TTC549 (cell line): Measurements from ENCODE around the gene SRPK3.
"Not testable (repeated sequence)": the region's sequence is repeated elsewhere in the genome, so short reads cannot be mapped to it uniquely, and the experiment has no call there.

ENCODE experiments used
- FAIRE-seq: peaks from 2 replicates; lab custom pipeline; 2012; peaks lifted over from hg19 to GRCh38; lab: Jason Lieb, UNC

Gene SRPK3

DNA sequence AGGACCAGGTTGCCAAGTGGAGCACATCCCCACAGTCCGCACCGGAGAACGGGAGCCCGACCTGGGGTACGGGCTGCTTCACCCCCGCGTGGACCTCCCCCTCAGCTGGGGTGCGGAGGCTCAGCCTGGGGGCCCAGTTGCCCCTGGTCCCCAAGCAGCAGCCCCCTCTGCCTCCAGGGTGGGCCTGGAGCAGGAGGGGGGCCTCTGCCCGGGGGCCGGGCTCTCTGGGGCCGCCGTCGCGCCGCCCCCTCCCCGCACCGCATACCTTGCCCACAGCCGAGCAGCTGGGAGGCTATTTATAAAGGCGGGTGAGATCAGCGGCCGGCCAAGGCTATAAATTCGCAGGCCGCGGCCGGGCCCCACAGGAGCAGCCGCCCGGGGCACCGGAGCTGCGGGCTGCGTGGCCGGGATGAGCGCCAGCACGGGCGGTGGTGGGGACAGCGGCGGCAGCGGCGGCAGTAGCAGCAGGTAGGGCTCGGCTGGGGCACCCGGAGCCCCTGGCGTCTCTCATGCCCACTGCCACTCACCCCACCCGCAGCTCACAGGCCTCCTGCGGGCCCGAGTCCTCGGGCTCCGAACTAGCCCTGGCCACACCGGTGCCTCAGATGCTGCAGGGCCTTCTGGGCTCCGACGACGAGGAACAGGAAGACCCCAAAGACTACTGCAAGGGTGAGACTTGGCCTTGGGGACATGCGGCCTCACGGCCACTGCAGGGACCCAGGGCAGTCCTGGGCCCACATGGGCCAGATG, at the start of gene SRPK3:
SRPK3 (plus strand) TSS at position 364 of the 750 bp plus-strand sequence; CDS start at position 410, 46 bp downstream.
- no peak for FAIRE-seq

- no peak for FAIRE-seq
Measured at GRCh38 chrX:153731117-153731844, 49.6 kb upstream of the SRPK3 start.

DNA sequence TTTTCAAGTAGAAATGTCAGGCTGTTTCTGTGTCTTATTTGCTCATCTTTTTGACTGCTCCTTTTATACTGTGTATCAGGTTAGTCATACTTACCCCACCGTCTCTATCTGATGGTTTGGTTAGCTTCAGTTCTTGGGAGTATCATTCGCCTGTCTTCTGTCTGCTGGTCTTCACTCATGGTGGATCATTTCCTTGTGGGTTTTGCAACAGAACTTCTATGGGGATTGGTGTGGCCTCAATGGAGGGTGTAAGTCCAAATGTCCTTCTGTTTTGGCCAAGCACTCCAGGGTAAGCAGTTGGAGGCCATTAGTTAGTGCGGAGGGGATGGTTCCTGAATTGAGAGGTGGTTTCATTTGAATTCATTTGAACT, 49.0 kb upstream of the SRPK3 start:
- no peak for FAIRE-seq

DNA sequence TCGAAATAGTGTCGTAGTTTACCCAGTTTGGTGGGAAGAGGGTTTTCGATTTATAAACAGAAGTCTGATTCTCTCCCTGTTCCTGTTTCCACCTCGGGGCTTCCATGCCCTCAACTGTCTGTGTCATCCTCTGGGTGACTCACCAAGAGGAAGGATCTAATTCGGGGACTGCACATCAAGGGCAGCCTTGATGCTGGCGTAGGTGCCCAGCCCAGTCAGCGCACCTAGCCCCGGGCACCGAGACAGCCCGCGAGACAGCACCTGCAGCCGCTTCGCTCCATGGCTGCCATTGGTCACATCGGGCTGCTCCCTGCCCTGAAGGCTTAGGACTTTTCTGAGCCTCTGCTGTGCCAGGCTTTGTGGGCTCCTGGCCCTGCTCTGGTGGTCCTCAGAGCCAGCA, 48.4 kb upstream of the SRPK3 start:
- FAIRE-seq: no peak

- FAIRE-seq: no peak
Measured at GRCh38 chrX:153733651-153734240, 47.1 kb upstream of the SRPK3 start.

DNA sequence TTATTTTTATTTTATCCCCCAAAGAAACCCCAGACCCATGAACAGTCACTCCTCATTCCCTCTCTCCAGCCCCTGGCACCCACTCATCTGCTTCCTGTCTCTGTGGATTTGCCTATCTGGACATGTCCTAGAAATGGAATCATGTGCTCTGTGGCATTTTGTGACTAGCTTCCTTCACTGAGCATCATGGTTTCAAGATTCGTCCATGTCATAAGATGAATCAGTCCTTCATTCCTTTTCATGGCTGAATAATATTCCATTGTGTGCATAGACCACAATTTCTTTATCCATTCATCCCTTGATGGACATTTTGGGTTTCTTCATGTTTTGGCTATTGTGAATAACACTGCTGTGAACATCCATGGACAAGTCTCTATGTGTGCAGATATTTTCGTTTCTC, 46.0 kb upstream of the SRPK3 start:
- no peak for FAIRE-seq

GRCh38 chrX:153735274-153735673, 45.6 kb upstream of the SRPK3 start:
- FAIRE-seq: no peak

DNA sequence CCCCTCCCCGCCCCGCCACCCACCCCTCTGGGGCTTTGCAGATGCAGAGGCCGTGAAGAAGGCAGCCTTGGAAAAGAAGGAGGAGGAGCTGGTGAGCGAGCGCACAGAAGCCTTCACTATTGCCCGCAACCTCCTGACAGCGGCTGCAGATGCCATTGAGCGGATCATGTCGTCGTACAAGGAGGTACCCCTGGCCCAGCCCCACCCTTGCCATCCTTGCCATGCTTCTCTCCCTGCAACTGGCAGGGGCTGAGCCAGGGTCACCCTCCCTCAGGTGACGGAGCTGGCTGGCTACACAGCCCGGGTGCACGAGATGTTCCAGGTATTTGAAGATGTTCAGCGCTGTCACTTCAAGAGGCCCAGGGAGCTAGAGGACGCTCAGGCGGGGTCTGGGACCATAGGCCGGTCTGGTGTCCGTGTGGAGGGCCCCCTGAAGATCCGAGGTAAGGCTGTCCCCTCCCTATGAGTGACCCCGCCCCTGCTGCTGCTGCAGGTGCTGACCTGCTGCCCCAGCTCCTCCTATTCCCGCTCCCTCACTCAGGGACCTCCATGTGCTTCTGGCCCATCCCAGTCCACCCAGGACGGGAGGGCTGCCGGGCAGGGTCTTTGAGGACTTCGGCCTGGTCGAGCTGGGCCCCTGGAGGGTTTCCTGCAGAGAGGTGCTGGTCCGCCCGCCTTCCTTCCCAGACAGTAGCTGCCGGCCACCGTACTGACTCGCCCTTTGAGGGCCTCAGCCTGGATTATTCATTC, 44.6 kb upstream of the SRPK3 start:
- no peak for FAIRE-seq

DNA sequence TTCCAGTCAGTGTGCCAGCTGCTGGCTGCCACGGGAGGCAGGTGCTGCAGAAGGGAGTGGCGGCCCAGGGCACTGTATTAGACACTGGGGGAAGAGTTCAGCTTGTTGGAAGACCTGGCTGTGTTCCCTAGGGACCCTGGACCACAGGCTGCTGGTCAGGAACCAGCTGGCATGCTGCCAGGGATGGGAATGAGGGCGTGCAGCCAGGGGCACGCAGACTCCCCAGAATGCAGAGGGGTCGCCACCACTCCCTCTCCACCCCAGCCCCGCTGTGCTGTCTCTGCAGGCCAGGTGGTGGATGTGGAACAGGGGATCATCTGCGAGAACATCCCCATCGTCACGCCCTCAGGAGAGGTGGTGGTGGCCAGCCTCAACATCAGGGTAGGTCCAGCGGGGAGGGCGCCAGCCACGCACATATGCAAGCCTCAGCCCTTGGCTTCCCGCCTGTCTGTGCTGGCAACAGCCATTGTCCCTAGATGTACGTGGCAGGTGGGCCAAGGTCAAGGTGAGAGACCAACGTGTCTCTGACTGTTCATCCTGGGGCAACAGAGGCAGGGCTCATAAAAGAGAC, 43.9 kb upstream of the SRPK3 start:
- no peak for FAIRE-seq

GRCh38 chrX:153738056-153738605, 42.7 kb upstream of the SRPK3 start:
- no peak for FAIRE-seq

DNA sequence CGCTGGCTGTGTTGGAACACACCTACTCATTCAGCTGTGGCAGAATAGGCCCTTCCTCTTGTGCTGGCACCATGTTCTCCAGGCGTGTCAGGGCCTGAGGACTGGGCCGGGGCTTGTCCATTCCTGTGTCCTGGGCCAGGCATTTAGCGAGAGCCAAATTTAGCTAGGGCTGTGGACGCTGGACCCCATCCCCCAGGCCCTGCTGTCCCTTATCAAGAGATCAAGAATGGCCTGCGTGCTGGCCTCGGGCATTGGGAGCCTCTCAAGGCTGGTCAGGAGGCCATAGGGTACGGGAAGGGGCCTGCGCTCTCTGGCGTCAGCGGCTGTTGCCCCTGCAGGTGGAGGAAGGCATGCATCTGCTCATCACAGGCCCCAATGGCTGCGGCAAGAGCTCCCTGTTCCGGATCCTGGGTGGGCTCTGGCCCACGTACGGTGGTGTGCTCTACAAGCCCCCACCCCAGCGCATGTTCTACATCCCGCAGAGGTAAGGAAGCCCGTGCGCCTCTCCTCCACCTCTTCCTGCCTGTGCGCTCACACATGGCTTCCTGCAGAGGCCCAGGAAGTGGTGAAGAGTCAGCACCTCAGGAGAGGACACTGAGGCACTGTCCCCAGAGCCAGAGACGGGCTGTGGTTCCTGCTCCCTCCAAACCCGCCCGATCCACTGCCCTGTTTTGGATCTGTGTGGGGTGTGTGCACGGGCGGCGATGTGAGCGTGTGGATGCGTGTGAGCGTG, 40.9 kb upstream of the SRPK3 start:
- FAIRE-seq: no peak

DNA sequence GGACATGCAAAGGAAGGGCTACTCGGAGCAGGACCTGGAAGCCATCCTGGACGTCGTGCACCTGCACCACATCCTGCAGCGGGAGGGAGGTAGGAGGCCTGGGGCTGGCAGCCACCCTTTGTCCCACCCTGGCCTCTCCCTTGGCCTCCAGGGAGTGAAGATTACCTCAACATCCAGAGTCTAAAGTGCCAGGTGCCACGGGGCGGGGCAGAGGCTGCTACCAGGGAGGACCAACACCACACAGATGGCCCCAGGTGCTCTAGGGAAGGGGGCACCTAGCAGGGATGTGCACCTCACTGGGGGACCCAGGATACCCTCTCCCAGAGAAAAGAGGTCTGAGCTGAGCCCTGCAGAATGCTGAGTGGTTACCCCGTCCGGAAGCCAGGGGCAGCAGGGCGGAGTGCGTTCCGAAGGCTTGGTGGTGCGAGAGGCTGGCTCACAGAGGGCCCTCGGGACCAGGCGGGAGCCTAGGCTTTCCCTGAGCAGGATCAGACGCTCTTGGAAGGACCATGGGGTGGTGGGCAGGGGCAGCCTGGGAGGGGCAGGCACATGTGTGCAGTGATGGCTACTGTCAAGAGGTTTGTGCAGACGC, 40.1 kb upstream of the SRPK3 start:
- no peak for FAIRE-seq

- no peak for FAIRE-seq
Measured at GRCh38 chrX:153741446-153741845, 39.4 kb upstream of the SRPK3 start.

DNA sequence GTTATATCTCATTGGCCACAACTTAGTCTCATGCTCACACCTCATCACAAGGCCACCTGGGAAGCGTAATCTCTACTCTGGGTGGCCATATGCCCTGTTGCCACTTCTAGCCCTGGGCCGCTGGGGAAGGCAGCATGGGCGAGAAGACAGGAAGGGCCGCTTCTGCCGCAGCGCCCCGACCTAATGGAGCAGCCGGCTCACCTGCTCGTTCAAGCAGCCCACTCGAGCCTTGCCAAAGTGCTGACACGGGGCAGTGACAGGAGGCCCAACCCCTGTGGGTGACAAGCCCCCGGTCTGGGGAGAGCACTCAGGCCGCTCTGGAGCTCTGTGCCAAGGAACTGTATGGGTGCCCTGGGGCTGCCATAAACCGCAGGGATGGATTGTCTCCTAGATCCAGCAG, 38.7 kb upstream of the SRPK3 start:
- not testable (repeated sequence) for FAIRE-seq

DNA sequence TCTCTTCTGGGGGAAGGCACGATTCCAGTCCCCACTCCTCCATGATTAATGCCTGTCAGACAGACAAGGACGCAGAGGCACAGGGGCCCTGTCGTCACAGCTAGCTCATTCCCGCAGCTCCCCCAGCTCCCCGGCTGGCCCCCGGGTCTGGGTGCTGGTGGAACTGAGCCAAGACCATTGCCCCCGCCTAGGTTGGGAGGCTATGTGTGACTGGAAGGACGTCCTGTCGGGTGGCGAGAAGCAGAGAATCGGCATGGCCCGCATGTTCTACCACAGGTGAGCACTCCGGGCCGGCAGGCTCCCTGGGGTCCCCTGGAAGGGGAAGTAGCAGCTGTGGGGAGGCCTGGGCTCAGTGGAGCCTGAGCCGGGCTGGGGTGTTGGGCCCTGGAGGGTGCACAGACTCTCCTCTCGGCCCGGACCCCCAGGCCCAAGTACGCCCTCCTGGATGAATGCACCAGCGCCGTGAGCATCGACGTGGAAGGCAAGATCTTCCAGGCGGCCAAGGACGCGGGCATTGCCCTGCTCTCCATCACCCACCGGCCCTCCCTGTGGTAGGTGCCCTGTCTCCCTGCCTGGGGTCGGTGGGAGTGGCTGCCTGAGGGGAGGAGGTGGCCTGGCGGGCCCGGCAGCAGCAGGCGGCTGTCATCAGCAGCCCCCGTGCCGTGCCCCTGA, 37.9 kb upstream of the SRPK3 start:
- not testable (repeated sequence) for FAIRE-seq

DNA sequence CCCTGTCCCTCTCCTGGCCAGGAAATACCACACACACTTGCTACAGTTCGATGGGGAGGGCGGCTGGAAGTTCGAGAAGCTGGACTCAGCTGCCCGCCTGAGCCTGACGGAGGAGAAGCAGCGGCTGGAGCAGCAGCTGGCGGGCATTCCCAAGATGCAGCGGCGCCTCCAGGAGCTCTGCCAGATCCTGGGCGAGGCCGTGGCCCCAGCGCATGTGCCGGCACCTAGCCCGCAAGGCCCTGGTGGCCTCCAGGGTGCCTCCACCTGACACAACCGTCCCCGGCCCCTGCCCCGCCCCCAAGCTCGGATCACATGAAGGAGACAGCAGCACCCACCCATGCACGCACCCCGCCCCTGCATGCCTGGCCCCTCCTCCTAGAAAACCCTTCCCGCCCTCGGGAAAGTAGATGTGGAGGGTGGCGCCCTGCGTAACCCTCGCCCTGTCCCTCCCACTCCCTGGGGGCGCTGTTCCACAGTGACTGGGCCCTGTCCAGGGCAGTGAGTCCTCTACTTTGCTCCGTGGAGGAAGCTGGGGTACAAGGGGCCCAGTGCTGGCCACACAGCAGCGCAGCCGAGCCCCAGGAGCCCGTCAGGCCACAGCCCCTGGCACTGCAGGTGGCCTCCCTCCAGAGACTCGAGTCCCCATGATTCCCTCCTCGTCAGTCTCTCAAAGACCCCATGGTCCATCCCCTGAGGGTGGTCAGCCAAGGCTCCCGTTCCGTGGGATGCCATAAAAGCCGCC, 37.2 kb upstream of the SRPK3 start:
- FAIRE-seq: not testable (repeated sequence)

DNA sequence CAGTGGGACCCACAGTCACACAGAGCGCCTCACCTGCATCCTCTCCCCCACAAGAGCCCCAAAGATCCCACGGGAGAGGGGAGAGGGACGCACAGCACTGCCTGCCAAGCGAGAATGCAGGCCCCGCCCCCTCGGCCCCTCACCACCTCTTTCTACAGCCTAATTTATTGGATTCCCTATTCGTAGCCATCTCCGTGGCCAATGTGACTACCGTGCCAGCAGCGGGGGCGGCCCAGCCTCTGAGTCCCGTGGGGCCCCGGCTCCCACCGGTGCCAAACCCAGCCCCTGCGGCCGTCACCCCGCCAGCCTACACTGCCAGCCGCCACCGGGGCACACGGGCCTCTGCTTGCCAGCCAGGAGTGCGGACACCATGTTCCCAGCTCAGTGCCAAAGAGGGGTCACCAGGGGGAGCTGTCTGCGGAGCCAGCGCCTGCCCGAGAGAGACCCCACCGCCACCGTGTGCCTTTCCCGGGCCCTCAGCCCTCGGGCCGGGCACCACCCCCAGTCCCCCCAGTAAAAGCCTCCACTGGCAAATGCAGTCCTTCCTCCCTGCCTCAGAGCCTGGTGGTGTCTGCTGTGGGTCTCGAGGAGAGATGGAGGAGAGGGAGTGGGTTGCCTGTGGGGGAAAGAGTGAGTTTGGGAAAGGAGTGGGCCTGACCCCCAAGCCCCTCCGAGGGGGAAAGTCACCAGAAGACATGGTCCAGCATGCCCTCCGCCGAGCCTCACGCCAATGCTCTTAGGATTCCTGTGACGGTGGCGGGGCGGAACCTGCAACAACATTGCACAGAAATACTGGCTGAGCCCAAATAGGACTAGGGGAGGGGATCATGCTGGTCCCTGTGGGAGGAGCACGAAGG, 36.4 kb upstream of the SRPK3 start:
- no peak for FAIRE-seq

DNA sequence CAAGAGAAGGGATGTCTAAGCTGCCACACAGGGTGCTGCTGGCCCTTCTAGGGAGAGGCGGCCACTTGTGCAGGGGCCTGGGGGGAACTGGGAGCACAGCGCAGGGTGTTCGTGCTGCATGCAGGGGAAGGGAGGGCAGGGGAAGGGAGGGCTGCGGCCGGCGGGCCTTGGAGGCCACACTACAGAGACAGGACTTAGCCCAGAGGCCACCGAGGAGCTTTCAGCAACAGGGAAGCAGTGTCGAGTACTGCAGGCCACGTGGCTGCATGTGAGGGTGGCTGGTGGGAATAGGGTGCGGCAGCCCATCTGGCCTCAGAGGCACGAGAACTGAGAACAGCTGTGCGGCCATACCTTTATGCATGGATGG, 35.8 kb upstream of the SRPK3 start:
- FAIRE-seq: not testable (repeated sequence)

DNA sequence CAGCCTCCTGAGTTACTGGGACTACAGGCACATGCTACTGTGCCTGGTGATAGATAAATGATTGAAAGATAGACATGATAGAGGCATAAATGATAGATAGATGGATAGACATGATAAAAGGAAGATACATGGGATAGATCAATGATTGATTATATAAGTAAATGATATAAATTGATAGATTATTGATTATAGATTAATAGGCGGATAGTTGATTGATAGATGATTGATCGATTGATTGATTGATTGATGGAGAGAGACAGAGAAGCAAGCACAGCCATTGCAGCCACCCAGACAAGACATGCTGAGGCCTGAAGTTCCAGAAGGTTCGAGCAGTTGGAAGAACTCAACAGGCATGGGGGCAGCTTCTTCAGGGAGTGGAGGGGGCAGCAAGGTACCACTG, 34.5 kb upstream of the SRPK3 start:
- FAIRE-seq: no peak
